Stimulated activated CD4-positive, alpha-beta T cell treated with anti-CD3 and anti-CD28 coated beads, Interleukin-1b, Interleukin-23, amount 100 ng/mL, for 4 hours (primary cell): ENCODE results near the gene EP300.
A peak's percentile ranks its signal among the peaks of the same experiment; 100 is the strongest.
"Not testable (repeated sequence)": the region's sequence is repeated elsewhere in the genome, so short reads cannot be mapped to it uniquely, and the experiment has no call there.

Experiments
- DNase-seq, 2 donors: peaks; one replicate each; pipeline ENCODE4 v3.0.0-alpha.2; 2020; ENCODE audit warnings: low read depth in 2 of 2

Gene EP300

GRCh38 chr22:41078931-41079330 is 13.5 kb upstream of the EP300 start:
- no peak for DNase-seq

- DNase-seq, result no peak
These were observed 6.5 kb upstream of the EP300 start for GRCh38 chr22:41085842-41086241.

- DNase-seq, result peak; percentile 99
These were observed 1.0 kb upstream of the EP300 start for GRCh38 chr22:41091132-41092022.

DNA sequence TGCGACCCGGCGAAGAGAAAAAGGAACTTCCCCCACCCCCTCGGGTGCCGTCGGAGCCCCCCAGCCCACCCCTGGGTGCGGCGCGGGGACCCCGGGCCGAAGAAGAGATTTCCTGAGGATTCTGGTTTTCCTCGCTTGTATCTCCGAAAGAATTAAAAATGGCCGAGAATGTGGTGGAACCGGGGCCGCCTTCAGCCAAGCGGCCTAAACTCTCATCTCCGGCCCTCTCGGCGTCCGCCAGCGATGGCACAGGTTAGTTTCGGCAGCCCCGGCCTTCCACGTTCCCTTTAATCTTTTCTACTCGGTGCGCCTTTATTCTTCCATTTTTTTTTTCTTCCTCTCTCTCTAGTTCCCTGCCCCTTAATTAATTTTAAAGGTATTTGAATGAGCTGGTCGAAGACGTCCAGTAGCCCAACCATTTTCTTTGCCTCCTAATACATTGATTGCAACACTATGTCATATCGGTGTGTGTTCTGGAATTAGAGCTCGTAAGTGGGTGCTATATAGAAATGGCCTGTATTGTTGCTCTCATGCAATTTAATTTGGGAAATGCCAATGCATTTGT is 537 bp downstream of the EP300 start:
- DNase-seq, result peak in 1 of 2 donors; percentile 7

DNA sequence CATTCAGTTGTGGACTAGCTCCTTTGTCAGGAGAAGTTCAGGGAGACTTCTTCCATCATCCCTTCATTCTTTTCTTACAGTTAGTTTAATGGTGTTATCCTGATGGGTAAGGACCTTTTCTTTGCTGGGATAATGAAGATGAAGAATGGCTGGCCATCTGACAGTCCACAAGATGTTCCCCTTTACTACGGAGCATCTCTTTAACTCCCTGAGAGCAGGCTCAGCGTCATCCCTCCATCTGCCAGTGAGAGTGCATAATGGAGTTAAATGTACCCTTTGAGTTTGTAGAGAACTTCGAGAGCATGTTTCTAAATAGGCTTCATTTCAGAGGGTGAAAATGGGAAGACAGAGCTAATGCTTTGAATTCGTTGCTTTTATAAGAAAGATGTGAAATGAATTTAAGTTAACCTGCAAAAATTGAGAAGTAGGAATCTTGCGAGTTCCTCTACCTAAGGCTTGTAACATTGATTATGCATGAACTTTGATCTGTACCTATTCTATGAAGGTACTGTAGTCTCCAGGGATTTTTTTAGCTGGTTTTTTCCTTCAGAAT is 1.7 kb downstream of the EP300 start:
- peak in 1 of 2 donors; percentile 3 for DNase-seq

DNA sequence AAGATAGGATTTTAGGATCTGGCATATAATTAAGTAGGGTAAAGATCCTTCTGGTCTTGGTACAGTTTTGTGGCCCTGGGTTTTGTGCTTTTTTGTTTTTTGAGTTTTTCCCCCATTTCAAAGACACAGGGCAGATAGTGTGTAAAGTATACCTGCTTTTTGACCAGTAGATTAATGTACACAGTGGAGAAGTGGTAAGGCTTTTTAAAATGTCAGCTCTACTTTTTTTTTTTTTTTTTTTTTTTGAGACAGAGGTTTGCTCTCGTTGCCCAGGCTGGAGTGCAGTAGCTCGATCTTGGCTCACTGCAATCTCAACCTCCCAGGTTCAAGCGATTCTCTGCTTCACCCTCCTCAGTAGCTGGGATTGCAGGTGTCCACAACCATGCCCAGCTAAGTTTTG is 4.0 kb downstream of the EP300 start:
- DNase-seq, result no peak

DNA sequence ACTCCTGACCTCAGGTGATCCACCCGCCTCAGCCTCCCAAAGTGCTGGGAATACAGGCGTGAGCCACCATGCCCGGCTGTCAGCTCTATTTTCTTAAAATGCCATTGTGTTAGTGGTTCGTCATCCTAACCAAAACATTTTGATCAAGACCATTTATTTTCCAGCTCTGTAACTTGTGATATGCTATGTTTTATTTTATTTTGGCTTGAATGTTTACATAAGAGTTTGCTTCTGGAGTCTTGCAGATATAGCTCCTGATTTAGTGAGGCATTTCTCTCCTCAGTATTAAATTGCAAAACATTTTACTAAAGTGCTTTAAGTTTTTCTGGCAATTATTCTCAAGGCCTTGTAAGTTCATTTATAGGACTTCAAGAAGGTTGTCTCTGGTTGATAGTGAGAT is 4.4 kb downstream of the EP300 start:
- no peak for DNase-seq

GRCh38 chr22:41099036-41099435 is 6.6 kb downstream of the EP300 start:
- no peak for DNase-seq

DNA sequence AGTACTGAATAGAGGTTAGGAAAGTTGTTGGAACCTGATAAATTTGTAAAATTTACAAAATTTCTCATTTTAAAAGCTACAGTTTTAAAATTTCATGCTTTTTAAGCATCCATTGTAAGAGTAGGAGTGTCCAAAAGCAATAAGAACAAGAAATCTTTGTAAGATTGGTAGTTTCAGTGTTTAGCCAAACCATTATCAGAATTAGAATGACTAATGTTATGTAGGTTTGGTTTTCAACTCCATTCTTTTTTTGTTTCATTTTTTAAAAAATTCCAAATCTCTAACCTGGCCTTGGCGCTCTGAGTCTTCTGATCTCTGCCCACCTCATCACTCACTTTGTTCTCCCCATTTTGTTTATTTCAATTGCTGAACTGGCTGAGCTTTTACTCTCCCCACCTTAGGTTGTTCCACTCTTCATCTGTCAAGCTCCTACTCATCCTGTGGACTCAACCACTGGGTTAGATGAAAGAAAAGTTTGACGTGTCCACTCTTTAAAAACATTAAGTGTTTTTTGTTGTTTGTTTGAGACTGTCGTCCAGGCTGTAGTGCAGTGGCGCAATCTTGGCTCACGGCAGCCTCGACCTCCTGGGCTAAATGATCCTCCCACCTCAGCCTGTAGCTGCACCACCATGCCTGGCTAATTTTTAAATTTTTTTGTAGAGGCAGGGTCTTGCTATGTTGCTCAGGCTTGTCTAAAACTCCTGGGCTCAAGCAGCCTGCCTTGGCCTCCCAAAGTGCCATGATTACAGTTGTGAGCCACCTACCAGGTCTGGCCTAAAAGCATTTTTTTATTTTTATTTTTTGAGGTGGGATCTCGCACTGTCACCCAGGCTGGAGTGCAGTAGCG is 14.0 kb downstream of the EP300 start:
- no peak for DNase-seq

- not testable (repeated sequence) for DNase-seq
These were observed 14.6 kb downstream of the EP300 start for GRCh38 chr22:41106969-41107325.

GRCh38 chr22:41110968-41111367 is 18.6 kb downstream of the EP300 start:
- no peak for DNase-seq

DNA sequence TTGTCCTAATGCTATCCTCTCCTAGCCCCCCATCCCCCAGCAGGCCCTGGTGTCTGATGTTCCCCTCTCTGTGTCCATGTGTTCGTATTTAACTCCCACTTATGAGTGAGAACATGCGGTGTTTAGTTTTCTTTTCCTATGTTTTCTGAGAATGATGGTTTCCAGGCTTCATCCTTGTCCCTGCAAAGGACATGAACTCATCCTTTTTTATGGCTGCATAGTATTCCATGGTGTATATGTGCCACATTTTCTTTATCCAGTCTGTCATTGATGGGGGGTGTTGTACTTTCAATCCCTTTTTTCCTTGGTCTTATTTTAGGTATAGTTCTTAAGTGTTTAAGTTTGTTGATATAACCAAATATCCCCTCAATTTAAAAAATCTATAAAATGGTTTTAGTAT is 23.9 kb downstream of the EP300 start:
- DNase-seq, result no peak

GRCh38 chr22:41117127-41117965 is 25.0 kb downstream of the EP300 start:
- DNase-seq, result no peak

GRCh38 chr22:41123151-41123550 is 30.8 kb downstream of the EP300 start:
- DNase-seq, result no peak

GRCh38 chr22:41124086-41124485 is 31.7 kb downstream of the EP300 start:
- no peak for DNase-seq

DNA sequence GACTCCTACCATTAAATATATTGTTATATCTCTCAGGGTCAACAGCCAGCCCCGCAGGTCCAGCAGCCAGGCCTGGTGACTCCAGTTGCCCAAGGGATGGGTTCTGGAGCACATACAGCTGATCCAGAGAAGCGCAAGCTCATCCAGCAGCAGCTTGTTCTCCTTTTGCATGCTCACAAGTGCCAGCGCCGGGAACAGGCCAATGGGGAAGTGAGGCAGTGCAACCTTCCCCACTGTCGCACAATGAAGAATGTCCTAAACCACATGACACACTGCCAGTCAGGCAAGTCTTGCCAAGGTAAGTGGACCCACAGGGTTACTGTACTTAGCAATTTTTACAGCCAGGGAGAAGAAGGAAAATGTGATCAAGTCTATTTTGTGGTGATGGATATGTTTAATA is 35.1 kb downstream of the EP300 start:
- DNase-seq, result no peak

GRCh38 chr22:41128606-41129005 is 36.2 kb downstream of the EP300 start:
- DNase-seq, result no peak

- DNase-seq, result no peak
These were observed 40.2 kb downstream of the EP300 start for GRCh38 chr22:41132550-41132949.

- DNase-seq, result no peak
These were observed 48.1 kb downstream of the EP300 start for GRCh38 chr22:41140365-41140957.

- not testable (repeated sequence) for DNase-seq
These were observed 53.5 kb downstream of the EP300 start for GRCh38 chr22:41145921-41146320.

- DNase-seq, result no peak
These were observed 54.2 kb downstream of the EP300 start for GRCh38 chr22:41146573-41146972.
